ENCODE data around the gene LRBA.

DNA sequence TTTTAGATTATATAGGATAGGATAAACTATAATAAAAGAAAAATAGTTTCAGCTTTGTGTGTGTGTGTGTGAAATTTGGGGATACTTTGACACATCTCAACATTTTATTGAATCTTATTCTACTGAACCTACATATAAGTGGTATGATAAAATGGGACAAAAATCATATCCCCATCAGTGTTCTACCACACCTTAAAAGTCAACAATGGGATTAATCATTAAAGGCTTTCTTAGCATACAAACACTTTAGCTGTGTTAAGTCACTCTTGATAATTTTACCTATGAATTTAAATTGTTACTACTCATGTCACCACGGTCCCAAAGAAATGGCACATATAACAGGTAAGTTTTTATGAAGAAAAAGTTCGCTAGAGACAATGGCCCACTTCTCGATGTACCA, 37.7 kb upstream of the LRBA start:
- no peak for TF ChIP-seq POLR2AphosphoS5 (IDR thresholded peaks at IDR 0.05; ENCODE audit: low read depth, low read length)
- no peak for TF ChIP-seq TAF1 (IDR thresholded peaks at IDR 0.05; ENCODE audit: low read depth, low read length)
- no peak for TF ChIP-seq PAX5 (IDR thresholded peaks at IDR 0.05; ENCODE audit: insufficient read depth, low read length, severe bottlenecking)
- TF ChIP-seq SPI1 (IDR thresholded peaks at IDR 0.05; ENCODE audit: low read depth, low read length), result no peak
- TF ChIP-seq POLR2A (IDR thresholded peaks at IDR 0.05; ENCODE audit: low read depth, low read length), result no peak
- no peak for TF ChIP-seq POU2F2 (IDR thresholded peaks at IDR 0.05; ENCODE audit: low read depth, low read length)

All from GM12891 (cell line).